GM15510 (cell line): ENCODE measurements around the gene EML5.

ENCODE experiments used
- POLR2A ChIP-seq: IDR thresholded peaks from 3 replicates; pipeline ENCODE4 v1.6.1; 2011; ENCODE audit warnings: borderline replicate concordance; ENCODE audit not compliant: insufficient read length; ENCODE audit errors: extremely low read depth

The EML5 gene

DNA sequence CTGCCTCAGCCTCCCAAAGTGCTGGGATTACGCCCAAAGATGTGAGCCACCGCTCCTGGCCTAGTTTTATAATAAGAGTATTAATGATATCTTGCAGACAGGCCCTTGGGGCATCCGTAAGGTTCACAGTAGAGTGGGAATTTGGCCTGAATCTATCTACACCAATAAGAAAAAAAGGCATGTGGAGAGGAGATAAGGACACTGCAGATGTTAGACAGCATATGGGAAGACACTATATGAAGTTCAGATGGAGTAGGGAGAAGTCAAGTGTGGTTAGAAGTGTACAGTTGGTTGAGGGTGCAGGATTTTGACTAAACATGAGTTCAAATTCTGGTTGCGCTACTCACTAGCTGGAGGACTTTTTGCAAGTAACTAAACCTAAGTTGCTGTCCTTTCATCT, 23.2 kb upstream of the EML5 start:
- no peak for TF ChIP-seq POLR2A

- no peak for TF ChIP-seq POLR2A
These were observed 15.6 kb upstream of the EML5 start for GRCh38 chr14:88808359-88808758.

- TF ChIP-seq POLR2A: no peak
These were observed 11.7 kb upstream of the EML5 start for GRCh38 chr14:88804477-88804876.

DNA sequence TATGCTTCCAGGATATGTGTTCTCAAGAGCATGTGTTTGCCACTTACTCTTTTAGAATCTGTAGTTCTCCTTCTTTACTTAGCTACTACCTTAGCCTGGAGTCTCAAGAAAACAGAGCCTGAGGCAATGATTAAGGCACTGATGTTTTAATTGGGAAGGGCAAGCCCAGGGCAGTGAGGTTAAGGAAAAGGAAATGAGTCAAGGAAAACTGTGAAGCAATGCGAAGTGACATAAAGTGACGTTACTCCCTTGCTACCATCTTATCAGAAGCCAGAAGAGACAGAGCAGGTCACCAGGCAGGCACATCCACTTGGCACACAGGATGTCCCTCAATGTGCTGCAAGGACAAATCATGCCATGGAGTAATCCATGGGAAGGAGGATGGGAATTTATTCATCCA, 11.3 kb upstream of the EML5 start:
- no peak for TF ChIP-seq POLR2A

- TF ChIP-seq POLR2A: no peak
These were observed 9.8 kb upstream of the EML5 start for GRCh38 chr14:88802596-88802995.

- no peak for TF ChIP-seq POLR2A
These were observed 6.8 kb upstream of the EML5 start for GRCh38 chr14:88799522-88799921.

GRCh38 chr14:88798156-88798555, 5.4 kb upstream of the EML5 start:
- TF ChIP-seq POLR2A: no peak

GRCh38 chr14:88793259-88793625, 489 bp upstream of the EML5 start:
- TF ChIP-seq POLR2A: no peak

GRCh38 chr14:88791629-88792472, 902 bp downstream of the EML5 start:
- no peak for TF ChIP-seq POLR2A

- TF ChIP-seq POLR2A: no peak
These were observed 1.5 kb downstream of the EML5 start for GRCh38 chr14:88791252-88791621.

- no peak for TF ChIP-seq POLR2A
These were observed 2.1 kb downstream of the EML5 start for GRCh38 chr14:88790501-88791251.

- TF ChIP-seq POLR2A: no peak
These were observed 6.0 kb downstream of the EML5 start for GRCh38 chr14:88786715-88787114.

- TF ChIP-seq POLR2A: no peak
These were observed 6.8 kb downstream of the EML5 start for GRCh38 chr14:88785911-88786310.

- TF ChIP-seq POLR2A: no peak
These were observed 17.2 kb downstream of the EML5 start for GRCh38 chr14:88775532-88775931.

DNA sequence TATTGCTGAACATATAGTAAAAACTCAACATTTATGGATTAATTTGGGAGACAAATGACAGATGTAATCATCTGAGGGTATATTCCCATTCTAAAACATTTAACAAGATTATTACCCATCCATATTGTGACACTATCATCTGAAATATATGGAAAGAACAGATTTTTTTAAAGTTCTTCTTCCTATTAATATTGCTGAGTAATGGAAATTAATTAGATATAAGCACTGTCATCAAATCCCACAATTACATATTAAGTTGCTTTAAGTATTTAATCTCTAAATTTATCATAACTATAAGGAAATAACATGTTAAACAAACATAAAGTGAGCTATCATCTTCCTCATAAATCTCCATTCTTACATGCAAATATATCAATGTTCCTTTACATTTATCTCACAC, 22.0 kb downstream of the EML5 start:
- no peak for TF ChIP-seq POLR2A

GRCh38 chr14:88765130-88765529, 27.6 kb downstream of the EML5 start:
- no peak for TF ChIP-seq POLR2A
